ENCODE measurements around the gene BEND5.

BEND5 gene

GRCh38 chr1:48687282-48688045 is 89.2 kb downstream of the BEND5 start:
- Mint-ChIP-seq H3K27me3 (no peaks in the 10 kb centered on the region), H3K4me1 (peaks cover 6% of the 10 kb centered on the region), H3K9me3 (no peaks in the 10 kb centered on the region), H3K27ac (no peak overlapping the region), H3K4me3 (no peak overlapping the region), H3K36me3 (no peaks in the 10 kb centered on the region)
- no peak for ATAC-seq

- H3K4me1 Mint-ChIP-seq, result peaks cover 6% of the 10 kb centered on the region
- H3K36me3 Mint-ChIP-seq, result no peaks in the 10 kb centered on the region
- no peaks in the 10 kb centered on the region for H3K9me3 Mint-ChIP-seq
- no peaks in the 10 kb centered on the region for H3K27me3 Mint-ChIP-seq
- no peak for ATAC-seq
- no peak overlapping the region for H3K4me3 Mint-ChIP-seq
- no peak overlapping the region for H3K27ac Mint-ChIP-seq
Measured at GRCh38 chr1:48686159-48686558, 90.5 kb downstream of the BEND5 start.

- Mint-ChIP-seq H3K27ac (no peak overlapping the region), H3K4me3 (no peak overlapping the region), H3K4me1 (peaks cover 10% of the 10 kb centered on the region), H3K9me3 (no peaks in the 10 kb centered on the region), H3K36me3 (no peaks in the 10 kb centered on the region), H3K27me3 (no peaks in the 10 kb centered on the region)
- ATAC-seq, result no peak
Measured at GRCh38 chr1:48684381-48684780, 92.3 kb downstream of the BEND5 start.

GRCh38 chr1:48683839-48684238 is 92.9 kb downstream of the BEND5 start:
- no peak for ATAC-seq
- no peaks in the 10 kb centered on the region for H3K36me3 Mint-ChIP-seq

GRCh38 chr1:48681476-48682305 is 95.0 kb downstream of the BEND5 start:
- Mint-ChIP-seq H3K4me3 (no peak overlapping the region), H3K27ac (no peak overlapping the region), H3K9me3 (no peaks in the 10 kb centered on the region), H3K4me1 (peaks cover 28% of the 10 kb centered on the region), H3K36me3 (no peaks in the 10 kb centered on the region), H3K27me3 (peaks cover 20% of the 10 kb centered on the region)
- ATAC-seq, result no peak

More at GRCh38 chr1:48683839-48684238, 92.9 kb downstream of the BEND5 start:
- Mint-ChIP-seq H3K9me3 (no peaks in the 10 kb centered on the region), H3K4me3 (no peak overlapping the region), H3K27me3 (no peaks in the 10 kb centered on the region), H3K27ac (no peak overlapping the region), H3K4me1 (peaks cover 13% of the 10 kb centered on the region)

GRCh38 chr1:48680411-48681035 is 96.2 kb downstream of the BEND5 start:
- ATAC-seq, result no peak
- peaks cover 21% of the 10 kb centered on the region for H3K27me3 Mint-ChIP-seq
- H3K36me3 Mint-ChIP-seq, result no peaks in the 10 kb centered on the region
- no peaks in the 10 kb centered on the region for H3K9me3 Mint-ChIP-seq
- no peak overlapping the region for H3K27ac Mint-ChIP-seq
- peaks cover 31% of the 10 kb centered on the region for H3K4me1 Mint-ChIP-seq
- no peak overlapping the region for H3K4me3 Mint-ChIP-seq

- H3K27ac Mint-ChIP-seq, result no peak overlapping the region
- H3K4me3 Mint-ChIP-seq, result no peak overlapping the region
- no peaks in the 10 kb centered on the region for H3K9me3 Mint-ChIP-seq
- peaks cover 31% of the 10 kb centered on the region for H3K4me1 Mint-ChIP-seq
- H3K27me3 Mint-ChIP-seq, result peaks cover 28% of the 10 kb centered on the region
- no peak for ATAC-seq
- H3K36me3 Mint-ChIP-seq, result no peaks in the 10 kb centered on the region
Measured at GRCh38 chr1:48679859-48680258, 96.8 kb downstream of the BEND5 start.

- no peak for ATAC-seq
- peak overlapping the region; percentile 73 for H3K27ac Mint-ChIP-seq
- no peak overlapping the region for H3K4me3 Mint-ChIP-seq
- H3K9me3 Mint-ChIP-seq, result no peaks in the 10 kb centered on the region
- H3K27me3 Mint-ChIP-seq, result peaks cover 37% of the 10 kb centered on the region
- no peaks in the 10 kb centered on the region for H3K36me3 Mint-ChIP-seq
- H3K4me1 Mint-ChIP-seq, result peaks cover 31% of the 10 kb centered on the region
Measured at GRCh38 chr1:48678710-48679505, 97.8 kb downstream of the BEND5 start.
